Mesothelial cell of epicardium (in vitro differentiated cells): ENCODE measurements around the gene APOBEC3F. TPM values are rescaled to one million over a fixed set of nuclear protein-coding genes. Genes with fewer than 3 reads are reported as not detected.
"Not testable (repeated sequence)": the region's sequence is repeated elsewhere in the genome, so short reads cannot be mapped to it uniquely, and the experiment has no call there.

ENCODE experiments used
- DNase-seq, 2 experiments: peaks; one replicate each; pipeline ENCODE4 v3.0.0; 2021; ENCODE audit warnings: low spot score in 2 of 2; ENCODE audit not compliant: unreplicated experiment in 2 of 2
- H3K27ac Mint-ChIP-seq: 2 replicates; pipeline ENCODE4 v1.8.0; 2021; ENCODE audit warnings: mixed read lengths
- H3K27me3 Mint-ChIP-seq: 2 replicates; pipeline ENCODE4 v1.8.0; 2021; ENCODE audit warnings: low read depth, mixed read lengths
- H3K36me3 Mint-ChIP-seq: 2 replicates; pipeline ENCODE4 v1.8.0; 2021; ENCODE audit warnings: mixed read lengths
- H3K4me1 Mint-ChIP-seq: 2 replicates; pipeline ENCODE4 v1.8.0; 2021; ENCODE audit warnings: mixed read lengths
- H3K4me3 Mint-ChIP-seq: 2 replicates; pipeline ENCODE4 v1.8.0; 2021; ENCODE audit warnings: mild to moderate bottlenecking, moderate library complexity, mixed read lengths
- H3K9me3 Mint-ChIP-seq: 2 replicates; pipeline ENCODE4 v1.8.0; 2021; ENCODE audit warnings: mixed read lengths
- CTCF ChIP-seq: fragments of 200-600 bp; sonication (generic); IDR thresholded peaks from one replicate; pipeline ENCODE4 v1.5.0; 2021; ENCODE audit warnings: antibody characterized with exemption; ENCODE audit not compliant: unreplicated experiment
- total RNA-seq: library from RNA; stranded (reverse); gene quantifications from 3 replicates; pipeline ENCODE4 v1.2.1, GENCODE V29; 2021

APOBEC3F gene
- total RNA-seq, 1 donor from 2014 or later: 23.8 TPM

GRCh38 chr22:39078329-39078728, 37.7 kb downstream of the APOBEC3F start:
- Mint-ChIP-seq H3K27me3 (no peaks in the 10 kb centered on the region), H3K4me3 (no peak overlapping the region), H3K4me1 (peaks cover 40% of the 10 kb centered on the region), H3K27ac (no peak overlapping the region), H3K36me3 (no peaks in the 10 kb centered on the region), H3K9me3 (no peaks in the 10 kb centered on the region)
- no peak for TF ChIP-seq CTCF
- DNase-seq: no peak

GRCh38 chr22:39079054-39079637, 38.5 kb downstream of the APOBEC3F start:
- H3K27me3 Mint-ChIP-seq, H3K27ac Mint-ChIP-seq, H3K36me3 Mint-ChIP-seq: not testable (repeated sequence)

GRCh38 chr22:39080052-39080762, 39.5 kb downstream of the APOBEC3F start:
- no peak for TF ChIP-seq CTCF

More at GRCh38 chr22:39079054-39079637, 38.5 kb downstream of the APOBEC3F start:
- H3K4me3 Mint-ChIP-seq, DNase-seq, H3K9me3 Mint-ChIP-seq: not testable (repeated sequence)
- peaks cover 36% of the 10 kb centered on the region for H3K4me1 Mint-ChIP-seq

GRCh38 chr22:39081016-39081415, 40.4 kb downstream of the APOBEC3F start:
- no peaks in the 10 kb centered on the region for H3K27me3 Mint-ChIP-seq
- no peak for TF ChIP-seq CTCF
- no peak for DNase-seq
- H3K4me1 Mint-ChIP-seq: peaks cover 32% of the 10 kb centered on the region
- H3K27ac Mint-ChIP-seq: peak overlapping the region; percentile 13
- H3K36me3 Mint-ChIP-seq: no peaks in the 10 kb centered on the region
- H3K9me3 Mint-ChIP-seq: no peaks in the 10 kb centered on the region
- no peak overlapping the region for H3K4me3 Mint-ChIP-seq

More at GRCh38 chr22:39080052-39080762, 39.5 kb downstream of the APOBEC3F start:
- Mint-ChIP-seq H3K4me1 (peaks cover 32% of the 10 kb centered on the region), H3K36me3 (no peaks in the 10 kb centered on the region), H3K4me3 (no peak overlapping the region), H3K9me3 (no peaks in the 10 kb centered on the region), H3K27me3 (no peaks in the 10 kb centered on the region), H3K27ac (no peak overlapping the region)
- no peak for DNase-seq

- Mint-ChIP-seq H3K27ac (peak overlapping the region; percentile 4), H3K4me3 (no peak overlapping the region), H3K9me3 (no peaks in the 10 kb centered on the region), H3K36me3 (no peaks in the 10 kb centered on the region), H3K4me1 (peaks cover 28% of the 10 kb centered on the region), H3K27me3 (no peaks in the 10 kb centered on the region)
- TF ChIP-seq CTCF: no peak
- no peak for DNase-seq
Measured at GRCh38 chr22:39081598-39081997, 40.9 kb downstream of the APOBEC3F start.
